Loucy (cell line): ENCODE data around the gene SH3BP4.

Source experiments
- H2AFZ ChIP-seq: fragments of 200-600 bp; sonication (generic); 2 replicates; pipeline ENCODE4 v1.6.0; 2016; ENCODE audit warnings: antibody characterized with exemption, mild to moderate bottlenecking, low read length, moderate library complexity
- H3F3A ChIP-seq: fragments of 200-600 bp; 2 replicates; pipeline ENCODE4 v1.6.0; 2016; ENCODE audit warnings: antibody characterized with exemption, low read depth, mild to moderate bottlenecking
- H3K27me3 ChIP-seq: fragments of 200-600 bp; sonication (generic); 2 replicates; pipeline ENCODE4 v1.6.1; 2014; ENCODE audit warnings: low read length, mild to moderate bottlenecking; ENCODE audit not compliant: insufficient read depth, poor library complexity, severe bottlenecking
- H3K36me3 ChIP-seq: fragments of 200-600 bp; sonication (generic); 2 replicates; pipeline ENCODE4 v1.6.1; 2016; ENCODE audit warnings: low read length; ENCODE audit not compliant: insufficient read depth
- H3K4me1 ChIP-seq: fragments of 200-600 bp; sonication (generic); 2 replicates; pipeline ENCODE4 v1.5.1; 2014; ENCODE audit warnings: low read length, mild to moderate bottlenecking; ENCODE audit not compliant: insufficient read depth, poor library complexity, severe bottlenecking
- H3K4me2 ChIP-seq: fragments of 200-600 bp; sonication (generic); 2 replicates; pipeline ENCODE4 v1.6.0; 2014; ENCODE audit warnings: antibody characterized with exemption, low read length, low read depth, mild to moderate bottlenecking; ENCODE audit not compliant: poor library complexity, severe bottlenecking
- H3K4me3 ChIP-seq: fragments of 200-600 bp; sonication (generic); 2 replicates; pipeline ENCODE4 v1.5.1; 2014; ENCODE audit warnings: low read length, mild to moderate bottlenecking, mixed read lengths; ENCODE audit not compliant: poor library complexity, severe bottlenecking
- H3K79me2 ChIP-seq: fragments of 200-600 bp; sonication (generic); 2 replicates; pipeline ENCODE4 v1.6.1; 2014; ENCODE audit warnings: low read length; ENCODE audit not compliant: insufficient read depth
- H3K9ac ChIP-seq: fragments of 200-600 bp; sonication (generic); 2 replicates; pipeline ENCODE4 v1.6.0; 2014; ENCODE audit warnings: mild to moderate bottlenecking, low read depth, low read length, moderate library complexity; ENCODE audit not compliant: poor library complexity, severe bottlenecking
- H3K9me2 ChIP-seq: fragments of 200-600 bp; sonication (generic); replicated peaks from 2 replicates; pipeline ENCODE4 v1.6.1; 2016; ENCODE audit warnings: low read depth, low read length, mixed read lengths
- H3K9me3 ChIP-seq: fragments of 200-600 bp; sonication (generic); 2 replicates; pipeline ENCODE4 v1.6.1; 2014; ENCODE audit warnings: mild to moderate bottlenecking, antibody characterized with exemption, low read length, low read depth; ENCODE audit not compliant: insufficient read depth
- H4K20me1 ChIP-seq: fragments of 200-600 bp; sonication (generic); 2 replicates; pipeline ENCODE4 v1.6.0; 2014; ENCODE audit warnings: antibody characterized with exemption, low read length, mild to moderate bottlenecking; ENCODE audit not compliant: insufficient read depth, poor library complexity, severe bottlenecking
- CTCF ChIP-seq: fragments of 200-600 bp; sonication (generic); conservative IDR thresholded peaks from 2 replicates; pipeline ENCODE4 v1.5.1; 2014; ENCODE audit warnings: mild to moderate bottlenecking, antibody characterized with exemption, low read length
- EZH2phosphoT487 ChIP-seq: fragments of 200-600 bp; IDR thresholded peaks from 2 replicates; pipeline ENCODE4 v1.6.1; 2018; ENCODE audit warnings: antibody characterized with exemption, mild to moderate bottlenecking, moderate library complexity, borderline replicate concordance

The SH3BP4 gene

DNA sequence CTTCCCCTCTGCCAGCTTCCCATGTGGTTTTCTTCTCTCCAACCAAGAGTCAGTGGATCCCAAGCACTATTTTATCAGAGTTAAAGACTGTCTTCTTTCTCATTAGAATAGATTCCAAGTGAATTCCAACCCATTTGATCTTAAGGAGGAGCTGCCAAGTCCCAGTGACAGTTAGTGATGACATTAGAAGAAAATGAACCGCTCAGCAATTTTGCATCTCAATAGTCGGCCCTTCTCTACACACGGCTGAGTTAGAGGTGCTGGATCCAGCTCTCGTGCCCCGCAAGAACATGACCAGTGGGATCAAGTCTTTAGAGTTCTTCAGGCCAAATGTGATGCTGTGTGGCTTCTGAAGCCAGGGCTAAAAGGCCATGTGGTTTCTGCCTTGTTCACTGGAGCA lies 132.6 kb downstream of the SH3BP4 start:
- Histone ChIP-seq H4K20me1 (no peaks in the 10 kb centered on the region), H3K9ac (no peak overlapping the region), H3F3A (no peaks in the 10 kb centered on the region), H3K27me3 (no peaks in the 10 kb centered on the region), H2AFZ (no peak overlapping the region), H3K9me3 (no peaks in the 10 kb centered on the region; the same call in 1 of the 2 replicates), H3K79me2 (no peaks in the 10 kb centered on the region), H3K4me2 (no peak overlapping the region), H3K4me1 (no peaks in the 10 kb centered on the region), H3K36me3 (no peaks in the 10 kb centered on the region), H3K4me3 (no peak overlapping the region), H3K9me2 (no peaks in the 10 kb centered on the region)
- TF ChIP-seq EZH2phosphoT487 (no peak), CTCF (no peak)

- H3K4me3 ChIP-seq, result no peak overlapping the region
- no peaks in the 10 kb centered on the region for H3K4me1 ChIP-seq
- H3K9me3 ChIP-seq, result no peaks in the 10 kb centered on the region; the same call in 1 of the 2 replicates
- no peaks in the 10 kb centered on the region for H3K27me3 ChIP-seq
- H3K9me2 ChIP-seq, result no peaks in the 10 kb centered on the region
- H3K79me2 ChIP-seq, result no peaks in the 10 kb centered on the region
- TF ChIP-seq EZH2phosphoT487, result no peak
- TF ChIP-seq CTCF, result no peak
- no peaks in the 10 kb centered on the region for H4K20me1 ChIP-seq
- no peak overlapping the region for H3K4me2 ChIP-seq
- H3K9ac ChIP-seq, result no peak overlapping the region
- no peak overlapping the region for H2AFZ ChIP-seq
- H3F3A ChIP-seq, result no peaks in the 10 kb centered on the region
- no peaks in the 10 kb centered on the region for H3K36me3 ChIP-seq
Observed at GRCh38 chr2:235085476-235085875, 133.7 kb downstream of the SH3BP4 start.

- no peak overlapping the region for H3K4me3 ChIP-seq
- no peak for TF ChIP-seq EZH2phosphoT487
- TF ChIP-seq CTCF, result no peak
- H3K36me3 ChIP-seq, result no peaks in the 10 kb centered on the region
- H3K9ac ChIP-seq, result no peak overlapping the region
- H3K27me3 ChIP-seq, result no peaks in the 10 kb centered on the region
- H3K79me2 ChIP-seq, result no peaks in the 10 kb centered on the region
- no peak overlapping the region for H2AFZ ChIP-seq
- H3K9me2 ChIP-seq, result no peaks in the 10 kb centered on the region
- no peaks in the 10 kb centered on the region for H3F3A ChIP-seq
- H3K4me2 ChIP-seq, result no peak overlapping the region
- H3K4me1 ChIP-seq, result no peaks in the 10 kb centered on the region
- H3K9me3 ChIP-seq, result no peaks in the 10 kb centered on the region; the same call in 1 of the 2 replicates
- H4K20me1 ChIP-seq, result no peaks in the 10 kb centered on the region
Observed at GRCh38 chr2:235086481-235087184, 134.8 kb downstream of the SH3BP4 start.
